ENCODE measurements around the gene MIPOL1.
"Not testable (repeated sequence)": the region's sequence is repeated elsewhere in the genome, so short reads cannot be mapped to it uniquely, and the experiment has no call there.

The MIPOL1 gene

GRCh38 chr14:37436519-37436918, 238.8 kb downstream of the MIPOL1 start:
- Histone ChIP-seq H3K9me3 (ENCODE audit: control insufficient read depth, low read length) (no peaks in the 10 kb centered on the region), H3K27me3 (replicated peaks; ENCODE audit: control insufficient read depth, insufficient read depth, low read length, poor library complexity, severe bottlenecking) (no peaks in the 10 kb centered on the region), H3K36me3 (ENCODE audit: control insufficient read depth, insufficient read depth, low read length) (no peaks in the 10 kb centered on the region), H3K4me3 (ENCODE audit: insufficient read depth, low read depth, low read length, poor library complexity, severe bottlenecking) (no peak overlapping the region), H3K4me1 (ENCODE audit: control insufficient read depth, insufficient read depth, low read length, poor library complexity, severe bottlenecking) (no peaks in the 10 kb centered on the region), H3K27ac (ENCODE audit: insufficient read depth, low read length, poor library complexity, severe bottlenecking) (no peak overlapping the region)
- no peak for DNase-seq

GRCh38 chr14:37437490-37437889, 239.8 kb downstream of the MIPOL1 start:
- no peaks in the 10 kb centered on the region for H3K4me1 ChIP-seq (ENCODE audit: control insufficient read depth, insufficient read depth, low read length, poor library complexity, severe bottlenecking)
- no peak for DNase-seq
- no peaks in the 10 kb centered on the region for H3K9me3 ChIP-seq (ENCODE audit: control insufficient read depth, low read length)
- no peaks in the 10 kb centered on the region for H3K36me3 ChIP-seq (ENCODE audit: control insufficient read depth, insufficient read depth, low read length)
- H3K4me3 ChIP-seq (ENCODE audit: insufficient read depth, low read depth, low read length, poor library complexity, severe bottlenecking) = no peak overlapping the region
- no peaks in the 10 kb centered on the region for H3K27me3 ChIP-seq (replicated peaks; ENCODE audit: control insufficient read depth, insufficient read depth, low read length, poor library complexity, severe bottlenecking)
- no peak overlapping the region for H3K27ac ChIP-seq (ENCODE audit: insufficient read depth, low read length, poor library complexity, severe bottlenecking)

GRCh38 chr14:37438444-37438843, 240.7 kb downstream of the MIPOL1 start:
- Histone ChIP-seq H3K27me3 (replicated peaks; ENCODE audit: control insufficient read depth, insufficient read depth, low read length, poor library complexity, severe bottlenecking) (no peaks in the 10 kb centered on the region), H3K4me1 (ENCODE audit: control insufficient read depth, insufficient read depth, low read length, poor library complexity, severe bottlenecking) (no peaks in the 10 kb centered on the region)

GRCh38 chr14:37443461-37443860, 245.7 kb downstream of the MIPOL1 start:
- DNase-seq = no peak
- no peaks in the 10 kb centered on the region for H3K9me3 ChIP-seq (ENCODE audit: control insufficient read depth, low read length)

More at GRCh38 chr14:37438444-37438843, 240.7 kb downstream of the MIPOL1 start:
- H3K4me3 ChIP-seq (ENCODE audit: insufficient read depth, low read depth, low read length, poor library complexity, severe bottlenecking) = no peak overlapping the region
- no peak overlapping the region for H3K27ac ChIP-seq (ENCODE audit: insufficient read depth, low read length, poor library complexity, severe bottlenecking)
- H3K36me3 ChIP-seq (ENCODE audit: control insufficient read depth, insufficient read depth, low read length) = no peaks in the 10 kb centered on the region
- DNase-seq = no peak
- no peaks in the 10 kb centered on the region for H3K9me3 ChIP-seq (ENCODE audit: control insufficient read depth, low read length)

GRCh38 chr14:37447883-37448391, 250.2 kb downstream of the MIPOL1 start:
- H3K4me3 ChIP-seq (ENCODE audit: insufficient read depth, low read depth, low read length, poor library complexity, severe bottlenecking) = no peak overlapping the region
- H3K9me3 ChIP-seq (ENCODE audit: control insufficient read depth, low read length) = no peaks in the 10 kb centered on the region
- no peak overlapping the region for H3K27ac ChIP-seq (ENCODE audit: insufficient read depth, low read length, poor library complexity, severe bottlenecking)
- H3K4me1 ChIP-seq (ENCODE audit: control insufficient read depth, insufficient read depth, low read length, poor library complexity, severe bottlenecking) = no peaks in the 10 kb centered on the region
- no peaks in the 10 kb centered on the region for H3K27me3 ChIP-seq (replicated peaks; ENCODE audit: control insufficient read depth, insufficient read depth, low read length, poor library complexity, severe bottlenecking)
- H3K36me3 ChIP-seq (ENCODE audit: control insufficient read depth, insufficient read depth, low read length) = no peaks in the 10 kb centered on the region
- no peak for DNase-seq

More at GRCh38 chr14:37443461-37443860, 245.7 kb downstream of the MIPOL1 start:
- no peak overlapping the region for H3K4me3 ChIP-seq (ENCODE audit: insufficient read depth, low read depth, low read length, poor library complexity, severe bottlenecking)
- H3K27ac ChIP-seq (ENCODE audit: insufficient read depth, low read length, poor library complexity, severe bottlenecking) = no peak overlapping the region
- no peaks in the 10 kb centered on the region for H3K27me3 ChIP-seq (replicated peaks; ENCODE audit: control insufficient read depth, insufficient read depth, low read length, poor library complexity, severe bottlenecking)
- no peaks in the 10 kb centered on the region for H3K36me3 ChIP-seq (ENCODE audit: control insufficient read depth, insufficient read depth, low read length)
- H3K4me1 ChIP-seq (ENCODE audit: control insufficient read depth, insufficient read depth, low read length, poor library complexity, severe bottlenecking) = no peaks in the 10 kb centered on the region

GRCh38 chr14:37452323-37452722, 254.6 kb downstream of the MIPOL1 start:
- H3K27ac ChIP-seq (ENCODE audit: insufficient read depth, low read length, poor library complexity, severe bottlenecking) = no peak overlapping the region
- no peaks in the 10 kb centered on the region for H3K36me3 ChIP-seq (ENCODE audit: control insufficient read depth, insufficient read depth, low read length)
- H3K4me3 ChIP-seq (ENCODE audit: insufficient read depth, low read depth, low read length, poor library complexity, severe bottlenecking) = no peak overlapping the region
- H3K9me3 ChIP-seq (ENCODE audit: control insufficient read depth, low read length) = peaks cover 5% of the 10 kb centered on the region
- H3K4me1 ChIP-seq (ENCODE audit: control insufficient read depth, insufficient read depth, low read length, poor library complexity, severe bottlenecking) = no peaks in the 10 kb centered on the region
- no peaks in the 10 kb centered on the region for H3K27me3 ChIP-seq (replicated peaks; ENCODE audit: control insufficient read depth, insufficient read depth, low read length, poor library complexity, severe bottlenecking)
- DNase-seq = no peak

- no peak overlapping the region for H3K4me3 ChIP-seq (ENCODE audit: insufficient read depth, low read depth, low read length, poor library complexity, severe bottlenecking)
Measured at GRCh38 chr14:37453985-37454384, 256.2 kb downstream of the MIPOL1 start.

GRCh38 chr14:37457334-37457733, 259.6 kb downstream of the MIPOL1 start:
- Histone ChIP-seq H3K9me3 (ENCODE audit: control insufficient read depth, low read length) (peaks cover 5% of the 10 kb centered on the region), H3K4me1 (ENCODE audit: control insufficient read depth, insufficient read depth, low read length, poor library complexity, severe bottlenecking) (no peaks in the 10 kb centered on the region), H3K36me3 (ENCODE audit: control insufficient read depth, insufficient read depth, low read length) (no peaks in the 10 kb centered on the region), H3K27ac (ENCODE audit: insufficient read depth, low read length, poor library complexity, severe bottlenecking) (no peak overlapping the region), H3K4me3 (ENCODE audit: insufficient read depth, low read depth, low read length, poor library complexity, severe bottlenecking) (no peak overlapping the region), H3K27me3 (replicated peaks; ENCODE audit: control insufficient read depth, insufficient read depth, low read length, poor library complexity, severe bottlenecking) (no peaks in the 10 kb centered on the region)
- DNase-seq = no peak

More at GRCh38 chr14:37453985-37454384, 256.2 kb downstream of the MIPOL1 start:
- H3K27me3 ChIP-seq (replicated peaks; ENCODE audit: control insufficient read depth, insufficient read depth, low read length, poor library complexity, severe bottlenecking) = no peaks in the 10 kb centered on the region
- no peaks in the 10 kb centered on the region for H3K36me3 ChIP-seq (ENCODE audit: control insufficient read depth, insufficient read depth, low read length)
- H3K27ac ChIP-seq (ENCODE audit: insufficient read depth, low read length, poor library complexity, severe bottlenecking) = no peak overlapping the region
- no peak for DNase-seq
- no peaks in the 10 kb centered on the region for H3K4me1 ChIP-seq (ENCODE audit: control insufficient read depth, insufficient read depth, low read length, poor library complexity, severe bottlenecking)
- peaks cover 5% of the 10 kb centered on the region for H3K9me3 ChIP-seq (ENCODE audit: control insufficient read depth, low read length)

- not testable (repeated sequence) for H3K27ac ChIP-seq (ENCODE audit: insufficient read depth, low read length, poor library complexity, severe bottlenecking); H3K9me3 ChIP-seq (ENCODE audit: control insufficient read depth, low read length); H3K27me3 ChIP-seq (replicated peaks; ENCODE audit: control insufficient read depth, insufficient read depth, low read length, poor library complexity, severe bottlenecking); H3K4me3 ChIP-seq (ENCODE audit: insufficient read depth, low read depth, low read length, poor library complexity, severe bottlenecking); DNase-seq; H3K4me1 ChIP-seq (ENCODE audit: control insufficient read depth, insufficient read depth, low read length, poor library complexity, severe bottlenecking); H3K36me3 ChIP-seq (ENCODE audit: control insufficient read depth, insufficient read depth, low read length)
Measured at GRCh38 chr14:37462426-37462825, 264.7 kb downstream of the MIPOL1 start.

- Histone ChIP-seq H3K4me1 (ENCODE audit: control insufficient read depth, insufficient read depth, low read length, poor library complexity, severe bottlenecking) (no peaks in the 10 kb centered on the region), H3K4me3 (ENCODE audit: insufficient read depth, low read depth, low read length, poor library complexity, severe bottlenecking) (no peak overlapping the region), H3K9me3 (ENCODE audit: control insufficient read depth, low read length) (peaks cover 5% of the 10 kb centered on the region), H3K27me3 (replicated peaks; ENCODE audit: control insufficient read depth, insufficient read depth, low read length, poor library complexity, severe bottlenecking) (no peaks in the 10 kb centered on the region), H3K36me3 (ENCODE audit: control insufficient read depth, insufficient read depth, low read length) (no peaks in the 10 kb centered on the region), H3K27ac (ENCODE audit: insufficient read depth, low read length, poor library complexity, severe bottlenecking) (no peak overlapping the region)
- DNase-seq = no peak
Measured at GRCh38 chr14:37464192-37464858, 266.6 kb downstream of the MIPOL1 start.
